Thyroid gland (tissue), 4 donors: ENCODE measurements around the gene FIBP.

Experiments used
- POLR2A ChIP-seq, 2 donors: fragments of 450-650 bp; IDR thresholded peaks; one replicate each; pipeline ENCODE4 v1.6.1; 2017; ENCODE audit warnings: antibody characterized with exemption in 2 of 2, mild to moderate bottlenecking in 2 of 2, moderate library complexity in 1 of 2
- TF ChIP-seq, protein P1 (sequence below), 6 experiments: fragments of 200-600 bp in 3 of 6; fragments of 450-650 bp in 3 of 6; sonication (generic) in 3 of 6; IDR thresholded peaks; one replicate each; pipeline ENCODE4 v1.5.1; 2016 to 2019; ENCODE audit warnings: antibody characterized with exemption in 6 of 6, mild to moderate bottlenecking in 2 of 6, inconsistent platforms in 1 of 6, moderate library complexity in 1 of 6

DNA sequence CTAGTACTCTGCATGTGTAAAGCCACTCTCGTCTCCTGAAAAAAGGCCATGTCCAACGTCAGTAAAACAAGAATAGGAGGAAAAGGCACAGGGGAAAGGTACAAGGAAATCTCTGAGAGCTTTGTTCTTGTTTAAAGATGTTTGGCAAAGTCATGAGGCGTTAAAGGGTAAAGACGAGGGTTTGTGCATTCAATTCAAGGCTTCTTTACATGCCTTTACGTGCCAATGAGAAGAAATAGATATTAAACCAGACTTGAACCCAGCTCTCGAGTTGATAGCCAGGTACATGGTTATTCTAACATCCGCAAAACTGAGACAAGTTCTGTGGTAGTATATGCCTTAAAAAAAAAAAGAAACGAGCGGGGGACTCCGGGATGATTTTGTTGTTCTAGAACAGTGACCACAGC is 29.6 kb downstream of the FIBP start:
- TF ChIP-seq POLR2A (IDR thresholded peaks at IDR 0.05), result no peak
- TF ChIP-seq, protein P1, sequence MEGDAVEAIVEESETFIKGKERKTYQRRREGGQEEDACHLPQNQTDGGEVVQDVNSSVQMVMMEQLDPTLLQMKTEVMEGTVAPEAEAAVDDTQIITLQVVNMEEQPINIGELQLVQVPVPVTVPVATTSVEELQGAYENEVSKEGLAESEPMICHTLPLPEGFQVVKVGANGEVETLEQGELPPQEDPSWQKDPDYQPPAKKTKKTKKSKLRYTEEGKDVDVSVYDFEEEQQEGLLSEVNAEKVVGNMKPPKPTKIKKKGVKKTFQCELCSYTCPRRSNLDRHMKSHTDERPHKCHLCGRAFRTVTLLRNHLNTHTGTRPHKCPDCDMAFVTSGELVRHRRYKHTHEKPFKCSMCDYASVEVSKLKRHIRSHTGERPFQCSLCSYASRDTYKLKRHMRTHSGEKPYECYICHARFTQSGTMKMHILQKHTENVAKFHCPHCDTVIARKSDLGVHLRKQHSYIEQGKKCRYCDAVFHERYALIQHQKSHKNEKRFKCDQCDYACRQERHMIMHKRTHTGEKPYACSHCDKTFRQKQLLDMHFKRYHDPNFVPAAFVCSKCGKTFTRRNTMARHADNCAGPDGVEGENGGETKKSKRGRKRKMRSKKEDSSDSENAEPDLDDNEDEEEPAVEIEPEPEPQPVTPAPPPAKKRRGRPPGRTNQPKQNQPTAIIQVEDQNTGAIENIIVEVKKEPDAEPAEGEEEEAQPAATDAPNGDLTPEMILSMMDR (IDR thresholded peaks at IDR 0.05), result no peak
